Vagina (tissue), 2 donors: Measurements from ENCODE around the gene DNAJC13. TPM values are rescaled to one million over a fixed set of nuclear protein-coding genes. Genes with fewer than 3 reads are reported as not detected.

Experiments used
- DNase-seq, 2 donors: peaks; one replicate each; pipeline ENCODE4 v3.0.0-alpha.2; 2017; ENCODE audit errors: extremely low spot score in 2 of 2
- H3K27ac ChIP-seq: fragments of 200-600 bp; sonication (generic); one replicate; pipeline ENCODE4 v1.5.1; 2019
- H3K27me3 ChIP-seq: fragments of 200-600 bp; sonication (generic); one replicate; pipeline ENCODE4 v1.5.1; 2019
- H3K36me3 ChIP-seq, 2 donors: fragments of 200-600 bp; sonication (generic); one replicate each; pipeline ENCODE4 v1.5.1; 2017 to 2019
- H3K4me1 ChIP-seq: fragments of 200-600 bp; sonication (generic); one replicate; pipeline ENCODE4 v1.5.1; 2019
- H3K4me3 ChIP-seq, 2 donors: fragments of 200-600 bp; sonication (generic); 1 replicate in 1 of 2; 2 replicates in 1 of 2; pipeline ENCODE4 v1.5.1; 2016 to 2019
- H3K9me3 ChIP-seq: fragments of 200-600 bp; sonication (generic); one replicate; pipeline ENCODE4 v1.5.1; 2019
- POLR2A ChIP-seq, 2 donors: fragments of 450-650 bp; IDR thresholded peaks; one replicate each; pipeline ENCODE4 v1.6.1; 2017; ENCODE audit warnings: antibody characterized with exemption in 2 of 2, mild to moderate bottlenecking in 2 of 2, moderate library complexity in 2 of 2
- POLR2AphosphoS5 ChIP-seq, 2 donors: sonication (generic); formaldehyde crosslinking; IDR thresholded peaks; one replicate each; pipeline ENCODE4 v1.9.0; 2017; ENCODE audit warnings: antibody characterized with exemption in 2 of 2, mild to moderate bottlenecking in 2 of 2, low read depth in 1 of 2; ENCODE audit not compliant: insufficient read depth in 1 of 2
- intact Hi-C: fragments of 100-400 bp; cut with DNase I; formaldehyde crosslinking; loops from one replicate; pipeline ENCODE4 v1.15.1; 2023
- total RNA-seq: library from RNA; depleted of rRNA; stranded (reverse); fragments of >200 nt; gene quantifications from one replicate; pipeline ENCODE4 v1.2.3, GENCODE V29; 2016
- TF ChIP-seq, protein P1 (sequence below), 3 experiments: fragments of 450-650 bp in 2 of 3; fragments of 200-600 bp in 1 of 3; sonication (generic) in 1 of 3; IDR thresholded peaks; one replicate each; pipeline ENCODE4 v1.5.1; 2017 to 2019; ENCODE audit warnings: antibody characterized with exemption in 3 of 3, mild to moderate bottlenecking in 2 of 3, moderate library complexity in 2 of 3

Gene DNAJC13
- total RNA-seq, 1 donor from 2014 or later = 26.5 TPM

DNA sequence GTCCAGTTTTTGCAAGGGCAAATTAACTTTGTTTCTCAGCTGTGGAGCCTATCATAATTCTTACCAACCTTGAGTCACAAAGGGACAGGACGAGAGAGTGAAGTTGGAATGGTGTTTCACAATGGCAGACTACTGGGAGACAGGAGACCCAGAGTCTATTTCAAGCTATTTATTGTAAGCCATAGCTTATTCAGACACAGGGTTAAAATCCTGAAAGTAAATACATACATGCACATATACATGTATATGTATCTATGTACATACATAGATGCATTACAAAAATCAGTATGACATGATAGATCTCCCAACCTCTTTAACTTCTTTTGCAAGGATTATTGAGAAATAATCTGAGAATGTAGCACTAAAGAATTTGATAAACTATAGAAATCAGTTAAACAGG lies 86.3 kb downstream of the DNAJC13 start:
- TF ChIP-seq, protein P1, sequence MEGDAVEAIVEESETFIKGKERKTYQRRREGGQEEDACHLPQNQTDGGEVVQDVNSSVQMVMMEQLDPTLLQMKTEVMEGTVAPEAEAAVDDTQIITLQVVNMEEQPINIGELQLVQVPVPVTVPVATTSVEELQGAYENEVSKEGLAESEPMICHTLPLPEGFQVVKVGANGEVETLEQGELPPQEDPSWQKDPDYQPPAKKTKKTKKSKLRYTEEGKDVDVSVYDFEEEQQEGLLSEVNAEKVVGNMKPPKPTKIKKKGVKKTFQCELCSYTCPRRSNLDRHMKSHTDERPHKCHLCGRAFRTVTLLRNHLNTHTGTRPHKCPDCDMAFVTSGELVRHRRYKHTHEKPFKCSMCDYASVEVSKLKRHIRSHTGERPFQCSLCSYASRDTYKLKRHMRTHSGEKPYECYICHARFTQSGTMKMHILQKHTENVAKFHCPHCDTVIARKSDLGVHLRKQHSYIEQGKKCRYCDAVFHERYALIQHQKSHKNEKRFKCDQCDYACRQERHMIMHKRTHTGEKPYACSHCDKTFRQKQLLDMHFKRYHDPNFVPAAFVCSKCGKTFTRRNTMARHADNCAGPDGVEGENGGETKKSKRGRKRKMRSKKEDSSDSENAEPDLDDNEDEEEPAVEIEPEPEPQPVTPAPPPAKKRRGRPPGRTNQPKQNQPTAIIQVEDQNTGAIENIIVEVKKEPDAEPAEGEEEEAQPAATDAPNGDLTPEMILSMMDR (IDR thresholded peaks at IDR 0.05) = no peak
- TF ChIP-seq POLR2A (IDR thresholded peaks at IDR 0.05) (no peak), POLR2AphosphoS5 (IDR thresholded peaks at IDR 0.05; ENCODE audit: insufficient read depth in 1 of 2, low read depth in 1 of 2) (no peak)
- Histone ChIP-seq H3K27ac (no peak overlapping the region), H3K27me3 (no peaks in the 10 kb centered on the region), H3K9me3 (no peaks in the 10 kb centered on the region), H3K4me1 (no peaks in the 10 kb centered on the region), H3K4me3 (no peak overlapping the region), H3K36me3 (peaks cover 2 to 52% of the 10 kb centered on the region in 2 donors)
- no peak for DNase-seq
- intact Hi-C loops = no loop called here

DNA sequence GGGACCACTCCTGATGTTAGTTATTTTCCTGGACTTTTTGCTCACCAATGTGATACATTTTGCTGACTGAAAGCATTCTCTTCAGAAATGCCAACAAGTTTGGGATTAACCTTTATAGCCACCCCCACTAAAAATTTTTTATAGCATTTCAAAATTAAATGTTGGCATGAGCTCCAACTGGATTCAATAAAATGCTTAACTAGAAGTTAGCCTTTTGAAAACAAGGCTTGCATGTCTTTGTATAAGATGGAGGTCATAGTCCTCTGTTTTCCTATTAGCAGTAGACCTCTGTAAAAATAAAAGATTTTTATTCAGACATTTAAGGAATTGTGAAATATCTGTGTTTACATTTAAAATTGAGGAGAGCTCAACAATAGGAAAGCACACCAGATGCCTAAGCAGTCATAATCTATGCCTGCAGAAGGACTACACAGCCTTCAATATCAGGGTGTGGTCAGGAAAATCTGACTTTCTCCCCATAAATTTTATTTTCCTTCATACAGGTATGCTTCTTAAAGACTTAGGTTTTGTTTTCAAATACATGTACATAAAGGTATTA lies 87.2 kb downstream of the DNAJC13 start:
- DNase-seq = no peak
- Histone ChIP-seq H3K27ac (no peak overlapping the region), H3K27me3 (no peaks in the 10 kb centered on the region), H3K4me3 (no peak overlapping the region), H3K4me1 (no peaks in the 10 kb centered on the region), H3K36me3 (peaks cover 2 to 53% of the 10 kb centered on the region in 2 donors), H3K9me3 (no peaks in the 10 kb centered on the region)
- TF ChIP-seq POLR2AphosphoS5 (IDR thresholded peaks at IDR 0.05; ENCODE audit: insufficient read depth in 1 of 2, low read depth in 1 of 2) (no peak), POLR2A (IDR thresholded peaks at IDR 0.05) (no peak)
- TF ChIP-seq, protein P1 (IDR thresholded peaks at IDR 0.05) = no peak
- intact Hi-C loops = no loop called here

DNA sequence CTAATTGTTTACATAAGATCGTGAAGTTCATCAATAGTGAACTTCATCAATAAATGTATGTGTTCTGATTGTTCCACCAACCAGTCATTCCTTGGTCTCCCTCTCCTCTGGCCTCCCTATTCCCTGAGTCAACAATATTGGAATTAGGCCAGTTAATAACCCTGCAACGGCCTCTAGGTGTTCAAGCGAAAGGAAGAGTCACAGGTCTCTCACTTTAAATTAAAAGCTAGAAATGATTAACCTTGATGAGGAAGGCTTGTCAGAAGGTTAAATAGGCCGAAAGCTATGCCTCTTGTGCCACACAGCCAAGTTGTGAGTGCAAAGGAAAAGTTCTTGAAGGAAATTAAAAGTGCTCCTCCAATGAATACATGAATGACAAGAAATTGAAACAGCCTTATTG lies 90.4 kb downstream of the DNAJC13 start:
- no peak overlapping the region for H3K4me3 ChIP-seq
- H3K27ac ChIP-seq = no peak overlapping the region
- no peaks in the 10 kb centered on the region for H3K4me1 ChIP-seq
- TF ChIP-seq, protein P1 (IDR thresholded peaks at IDR 0.05) = no peak
- TF ChIP-seq POLR2AphosphoS5 (IDR thresholded peaks at IDR 0.05; ENCODE audit: insufficient read depth in 1 of 2, low read depth in 1 of 2) = no peak
- TF ChIP-seq POLR2A (IDR thresholded peaks at IDR 0.05) = no peak
- H3K27me3 ChIP-seq = no peaks in the 10 kb centered on the region
- peaks cover 0 to 49% of the 10 kb centered on the region in 2 donors for H3K36me3 ChIP-seq
- no peak for DNase-seq
- H3K9me3 ChIP-seq = no peaks in the 10 kb centered on the region
- intact Hi-C loops = no loop called here

DNA sequence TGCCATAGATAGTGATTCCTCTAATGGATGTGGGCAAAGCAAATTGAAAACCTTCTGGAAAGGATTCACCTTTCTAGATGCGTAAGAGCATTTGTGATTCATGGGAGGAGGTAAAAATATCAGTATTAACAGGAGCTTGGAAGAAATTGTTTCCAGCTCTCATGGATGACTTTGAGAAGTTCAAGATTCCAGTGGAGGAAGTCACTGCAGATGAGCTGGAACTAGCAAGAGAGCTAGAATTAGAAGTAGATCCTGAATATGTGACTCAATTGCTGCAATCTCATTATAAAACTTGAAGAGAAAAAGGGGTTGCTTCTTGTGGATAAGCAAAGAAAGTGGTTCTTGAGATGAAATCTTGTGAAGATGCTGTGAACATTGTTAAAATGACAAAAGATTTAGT lies 91.8 kb downstream of the DNAJC13 start:
- H3K9me3 ChIP-seq = no peaks in the 10 kb centered on the region
- H3K27me3 ChIP-seq = no peaks in the 10 kb centered on the region
- H3K36me3 ChIP-seq = peaks cover 0 to 48% of the 10 kb centered on the region in 2 donors
- DNase-seq = no peak
- TF ChIP-seq, protein P1 (IDR thresholded peaks at IDR 0.05) = no peak
- TF ChIP-seq POLR2A (IDR thresholded peaks at IDR 0.05) (no peak), POLR2AphosphoS5 (IDR thresholded peaks at IDR 0.05; ENCODE audit: insufficient read depth in 1 of 2, low read depth in 1 of 2) (no peak)
- intact Hi-C loops = no loop called here
- no peak overlapping the region for H3K27ac ChIP-seq
- H3K4me3 ChIP-seq = no peak overlapping the region
- H3K4me1 ChIP-seq = no peaks in the 10 kb centered on the region

DNA sequence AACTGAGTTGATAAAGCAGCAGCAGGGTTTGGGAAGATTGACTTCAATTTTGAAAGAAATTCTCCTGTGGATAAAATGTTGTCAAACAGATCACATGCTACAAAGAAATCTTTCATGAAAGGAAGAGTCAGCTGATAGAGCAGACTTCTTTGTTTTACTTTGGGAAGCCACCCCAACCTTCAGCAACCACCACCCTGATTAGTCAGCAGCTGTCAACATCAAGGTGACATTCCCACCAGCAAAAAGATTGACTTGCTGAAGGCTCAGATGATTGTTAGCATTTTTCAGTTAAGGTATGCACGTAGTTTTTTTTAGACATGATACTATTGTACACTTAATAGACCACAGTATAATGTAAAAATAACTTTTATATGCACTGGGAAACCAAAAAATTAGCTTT lies 92.2 kb downstream of the DNAJC13 start:
- Histone ChIP-seq H3K36me3 (peaks cover 0 to 52% of the 10 kb centered on the region in 2 donors), H3K4me3 (no peak overlapping the region), H3K4me1 (no peaks in the 10 kb centered on the region), H3K27me3 (no peaks in the 10 kb centered on the region), H3K9me3 (no peaks in the 10 kb centered on the region), H3K27ac (no peak overlapping the region)
- intact Hi-C loops = no loop called here
- TF ChIP-seq POLR2A (IDR thresholded peaks at IDR 0.05) (no peak), POLR2AphosphoS5 (IDR thresholded peaks at IDR 0.05; ENCODE audit: insufficient read depth in 1 of 2, low read depth in 1 of 2) (no peak)
- TF ChIP-seq, protein P1 (IDR thresholded peaks at IDR 0.05) = no peak
- no peak for DNase-seq
